HG03135 (cell line): Measurements from ENCODE around the gene PLCB3.

Experiments used
- ATAC-seq: cut with Tn5 transposase; IDR thresholded peaks from one replicate; pipeline ENCODE4 v1.9.1; 2021; ENCODE audit warnings: mild to moderate bottlenecking, moderate library complexity; ENCODE audit not compliant: unreplicated experiment

The PLCB3 gene

DNA sequence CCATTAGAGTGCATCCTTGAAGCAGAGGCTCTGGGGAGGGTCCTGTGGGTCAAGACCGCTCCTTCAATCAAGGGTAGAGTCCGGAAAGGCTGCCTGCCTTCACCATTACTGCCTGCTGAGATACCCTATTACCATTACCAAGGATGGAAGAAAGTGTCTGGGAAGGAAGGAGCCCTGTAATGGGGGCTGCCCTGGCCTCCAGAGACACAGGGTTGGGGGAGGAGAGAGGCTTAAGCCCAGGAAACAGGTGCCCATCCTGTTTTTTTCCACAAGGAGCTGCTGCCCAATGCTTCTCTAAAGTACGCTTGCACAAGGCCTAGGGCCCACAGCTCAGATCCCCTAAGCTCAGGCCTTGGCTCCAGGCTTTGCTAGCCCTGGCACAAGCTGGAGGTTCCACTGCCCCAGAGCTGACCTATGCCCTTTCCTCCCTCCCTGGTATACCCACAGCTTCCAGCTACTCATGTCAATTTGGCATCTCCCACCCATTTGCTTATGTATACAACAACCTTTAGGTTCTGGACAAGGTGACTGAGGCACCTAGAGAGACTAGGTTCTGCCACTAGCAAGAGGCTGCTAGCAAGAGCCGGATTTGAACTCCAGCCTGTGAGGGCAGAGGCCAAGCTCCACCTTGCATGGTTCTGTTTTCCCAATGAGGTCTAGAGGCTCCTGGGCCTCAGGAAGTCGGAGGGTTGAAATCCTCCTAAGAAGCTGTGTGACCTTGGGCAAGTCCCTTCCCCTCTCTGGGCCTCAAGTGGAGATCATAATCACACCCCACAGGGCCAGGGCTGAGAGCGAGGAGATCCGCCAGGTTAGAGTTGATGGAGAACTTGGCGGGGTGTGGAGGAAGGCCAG, 1.5 kb upstream of the PLCB3 start:
- no peak for ATAC-seq

DNA sequence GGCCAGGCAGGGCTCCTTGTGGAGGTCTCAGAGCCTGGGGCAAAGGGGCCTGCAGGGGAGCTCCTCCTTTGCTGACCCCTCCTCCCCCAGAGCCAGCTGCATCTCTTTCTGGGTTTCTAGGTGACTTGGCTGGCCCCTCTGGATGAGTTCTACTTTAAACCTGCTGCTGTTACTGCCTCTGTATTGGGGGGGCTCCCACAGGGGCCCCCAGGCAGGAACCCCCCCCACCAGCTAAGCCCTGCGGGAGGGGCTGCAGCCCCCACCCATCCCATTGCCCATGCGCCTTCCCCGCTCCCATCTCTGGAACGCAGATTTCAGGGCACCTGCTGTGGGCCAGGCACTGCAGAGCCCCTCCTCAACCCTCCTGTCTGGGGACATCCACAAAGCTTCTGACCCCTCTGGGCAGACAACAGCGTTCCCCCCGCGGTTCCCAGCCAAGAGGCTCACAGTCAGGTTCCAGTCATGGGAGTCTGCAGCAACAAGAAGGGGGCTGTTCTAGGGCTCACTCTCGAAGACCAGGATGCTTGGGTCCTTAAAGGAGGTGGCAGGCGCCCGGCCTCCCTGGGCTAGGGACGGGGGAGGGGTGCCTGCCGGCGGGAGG, 815 bp upstream of the PLCB3 start:
- no peak for ATAC-seq

DNA sequence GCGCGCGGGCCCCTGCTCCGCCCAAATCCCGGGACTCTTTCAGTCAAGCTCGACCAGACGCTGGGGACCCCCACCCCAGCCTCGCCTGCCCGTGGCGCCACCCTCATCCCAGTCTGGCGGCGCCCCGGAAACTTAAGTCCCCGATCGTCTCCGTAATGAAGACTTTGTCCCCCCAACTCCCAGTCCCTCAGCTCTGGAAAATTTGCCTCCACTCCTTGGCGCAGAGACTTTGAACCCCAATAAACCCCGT, 348 bp downstream of the PLCB3 start:
- no peak for ATAC-seq

DNA sequence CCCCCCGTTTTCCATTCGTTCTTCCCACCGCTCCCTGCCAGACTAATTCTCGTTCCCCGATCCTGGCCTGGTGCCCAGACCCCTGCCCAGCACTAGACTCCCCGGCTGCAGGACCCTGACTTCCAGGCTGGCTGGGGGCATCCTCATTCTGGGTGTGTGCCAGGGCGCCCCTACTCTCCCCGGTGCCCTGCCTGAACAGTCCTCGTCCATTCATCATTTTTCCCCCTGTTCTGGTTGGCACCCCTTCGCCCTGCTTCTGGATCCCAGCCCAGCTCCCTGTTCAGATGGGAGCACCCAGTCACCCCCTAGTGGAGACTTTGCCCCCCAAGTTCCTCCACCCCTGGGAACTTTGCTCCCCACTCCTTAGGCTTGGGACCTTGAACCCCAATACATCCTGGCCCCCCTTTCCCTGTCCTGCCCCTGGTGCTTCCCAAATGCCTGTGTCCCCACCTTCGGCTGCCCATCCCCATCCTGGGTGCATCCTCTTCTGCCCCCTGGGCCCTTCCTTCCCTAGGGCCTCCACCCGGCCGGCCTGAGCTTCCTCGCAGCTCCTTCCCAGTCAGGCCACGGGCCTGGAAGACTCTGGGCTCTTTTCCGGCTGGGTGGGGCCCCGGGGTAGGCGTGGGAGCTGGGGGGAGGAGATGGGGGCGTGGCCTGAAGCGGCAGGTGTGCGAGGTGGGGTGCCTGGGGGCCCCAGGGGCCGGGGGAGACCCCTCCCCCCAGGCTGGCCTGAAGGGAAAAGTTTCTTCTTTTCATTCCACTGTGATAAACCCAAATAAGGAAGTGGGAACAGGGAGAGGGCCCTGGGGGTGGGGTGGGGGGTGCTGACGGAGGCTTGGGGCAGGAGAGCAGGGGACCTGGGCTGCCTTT, 908 bp downstream of the PLCB3 start:
- no peak for ATAC-seq

DNA sequence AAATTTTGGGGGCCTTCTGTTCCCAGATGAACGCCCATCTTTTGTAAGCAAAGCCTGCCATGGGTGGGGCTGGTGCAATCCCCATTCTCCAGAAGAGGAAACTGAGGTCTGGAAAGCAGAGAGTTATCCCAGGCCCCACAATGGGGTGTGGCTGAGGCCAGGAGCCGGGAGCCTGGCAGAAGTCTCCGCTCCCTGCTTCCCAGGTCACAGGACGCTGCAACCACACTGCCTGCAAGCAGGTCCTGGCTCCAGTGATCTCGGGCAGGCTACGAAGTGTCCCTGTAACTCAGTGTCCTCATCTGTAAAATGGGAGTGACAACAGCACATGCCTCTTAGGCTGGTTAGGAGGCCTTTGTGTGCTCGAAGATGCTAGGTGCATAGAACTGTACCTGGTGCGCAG, 1.7 kb downstream of the PLCB3 start:
- no peak for ATAC-seq

DNA sequence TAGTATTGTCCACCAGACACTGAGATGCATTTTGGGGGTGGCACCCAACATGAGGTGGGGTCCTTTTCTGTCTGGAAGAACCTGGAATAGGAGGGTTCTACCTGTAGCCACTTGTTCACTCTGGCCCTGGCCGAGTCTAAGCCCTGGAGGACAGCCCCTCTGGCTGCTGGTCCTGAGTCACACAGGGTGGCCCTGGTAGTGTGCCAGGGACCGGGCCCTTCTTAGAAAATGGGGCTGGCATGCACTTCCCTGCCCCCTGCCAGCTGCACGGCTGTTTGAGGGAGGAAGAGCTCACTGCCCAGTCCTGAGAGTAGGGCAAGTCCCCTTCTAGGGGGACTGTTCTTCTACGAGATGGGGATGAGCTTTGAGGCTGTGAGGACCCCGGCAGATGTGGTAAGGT, 2.2 kb downstream of the PLCB3 start:
- ATAC-seq = no peak

DNA sequence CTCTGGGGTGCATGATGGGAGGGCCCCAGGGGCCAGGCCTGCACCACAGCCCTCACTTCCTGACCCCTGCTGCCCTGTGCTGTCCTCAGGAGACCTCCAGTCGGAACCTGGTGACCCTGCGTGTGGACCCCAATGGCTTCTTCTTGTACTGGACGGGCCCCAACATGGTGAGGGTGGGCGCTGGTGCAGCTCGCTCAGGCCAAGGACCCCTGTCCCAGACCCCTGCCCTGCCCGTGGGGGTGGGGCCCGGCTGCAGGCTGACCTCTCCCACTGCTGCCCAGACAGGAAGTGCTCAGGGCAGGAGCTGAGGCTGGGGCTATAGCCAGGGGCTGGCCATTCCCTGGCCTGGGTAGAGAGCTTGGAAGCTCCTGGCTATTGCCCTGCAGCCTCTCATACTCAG, 3.0 kb downstream of the PLCB3 start:
- no peak for ATAC-seq

DNA sequence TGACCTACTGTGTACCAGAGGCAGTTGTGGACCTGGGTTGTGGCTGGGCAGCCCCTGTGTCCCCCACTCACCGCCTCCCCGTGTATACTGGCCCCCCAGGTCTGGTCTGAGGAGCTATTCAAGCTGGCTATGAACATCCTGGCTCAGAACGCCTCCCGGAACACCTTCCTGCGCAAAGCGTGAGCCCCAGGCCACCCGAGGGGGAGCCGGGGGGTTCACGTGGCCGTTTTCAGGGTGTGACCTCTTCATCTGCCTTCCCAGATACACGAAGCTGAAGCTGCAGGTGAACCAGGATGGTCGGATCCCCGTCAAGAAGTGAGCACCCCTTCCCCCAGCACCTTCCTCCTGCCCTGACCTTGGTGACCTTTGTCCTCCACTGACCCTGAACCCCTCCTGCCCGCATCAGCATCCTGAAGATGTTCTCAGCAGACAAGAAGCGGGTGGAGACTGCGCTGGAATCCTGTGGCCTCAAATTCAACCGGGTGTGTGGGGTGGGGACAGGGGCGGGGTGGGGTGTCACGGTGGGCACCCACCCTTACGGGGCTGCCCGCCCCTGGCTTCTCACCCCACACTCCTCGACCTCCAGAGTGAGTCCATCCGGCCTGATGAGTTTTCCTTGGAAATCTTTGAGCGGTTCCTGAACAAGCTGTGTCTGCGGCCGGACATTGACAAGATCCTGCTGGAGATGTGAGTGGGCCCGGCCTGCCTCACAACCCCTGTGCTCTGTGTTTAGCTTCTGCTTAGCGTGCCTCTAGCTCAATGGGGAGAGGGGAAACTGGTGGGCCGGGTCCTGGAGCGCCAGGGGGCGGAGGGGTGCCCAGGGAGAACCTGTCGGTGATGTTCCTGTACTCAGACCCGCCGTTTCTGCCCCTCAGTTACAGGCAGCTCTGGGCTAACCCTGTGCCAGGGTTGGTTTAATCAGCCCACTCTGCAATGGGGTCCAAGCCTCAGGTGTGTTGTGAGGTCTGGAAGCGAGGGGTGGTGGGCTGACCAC, 4.1 kb downstream of the PLCB3 start:
- ATAC-seq = no peak

DNA sequence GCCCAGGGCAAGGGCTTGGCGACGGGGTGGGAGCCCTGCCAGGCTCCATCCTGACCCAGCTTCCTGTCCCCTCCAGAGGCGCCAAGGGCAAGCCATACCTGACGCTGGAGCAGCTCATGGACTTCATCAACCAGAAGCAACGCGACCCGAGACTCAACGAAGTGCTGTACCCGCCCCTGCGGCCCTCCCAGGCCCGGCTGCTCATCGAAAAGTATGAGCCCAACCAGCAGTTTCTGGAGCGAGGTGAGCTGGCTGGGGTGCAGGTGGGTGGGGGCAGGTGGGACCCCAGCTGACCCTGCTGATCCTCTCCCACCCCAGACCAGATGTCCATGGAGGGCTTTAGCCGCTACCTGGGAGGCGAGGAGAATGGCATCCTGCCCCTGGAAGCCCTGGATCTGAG, 5.0 kb downstream of the PLCB3 start:
- no peak for ATAC-seq

DNA sequence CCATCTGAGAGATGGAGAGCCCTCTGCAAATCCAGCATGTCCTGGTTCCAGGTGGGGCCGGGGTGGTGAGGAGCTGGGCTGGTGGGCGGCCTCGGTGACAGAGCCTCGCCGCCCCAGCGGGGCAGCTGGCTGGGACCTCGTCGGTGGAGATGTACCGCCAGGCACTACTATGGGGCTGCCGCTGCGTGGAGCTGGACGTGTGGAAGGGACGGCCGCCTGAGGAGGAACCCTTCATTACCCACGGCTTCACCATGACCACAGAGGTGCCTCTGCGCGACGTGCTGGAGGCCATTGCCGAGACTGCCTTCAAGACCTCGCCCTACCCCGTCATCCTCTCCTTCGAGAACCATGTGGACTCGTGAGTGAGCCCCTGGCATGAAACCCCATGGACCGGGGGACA, 7.0 kb downstream of the PLCB3 start:
- ATAC-seq = no peak

DNA sequence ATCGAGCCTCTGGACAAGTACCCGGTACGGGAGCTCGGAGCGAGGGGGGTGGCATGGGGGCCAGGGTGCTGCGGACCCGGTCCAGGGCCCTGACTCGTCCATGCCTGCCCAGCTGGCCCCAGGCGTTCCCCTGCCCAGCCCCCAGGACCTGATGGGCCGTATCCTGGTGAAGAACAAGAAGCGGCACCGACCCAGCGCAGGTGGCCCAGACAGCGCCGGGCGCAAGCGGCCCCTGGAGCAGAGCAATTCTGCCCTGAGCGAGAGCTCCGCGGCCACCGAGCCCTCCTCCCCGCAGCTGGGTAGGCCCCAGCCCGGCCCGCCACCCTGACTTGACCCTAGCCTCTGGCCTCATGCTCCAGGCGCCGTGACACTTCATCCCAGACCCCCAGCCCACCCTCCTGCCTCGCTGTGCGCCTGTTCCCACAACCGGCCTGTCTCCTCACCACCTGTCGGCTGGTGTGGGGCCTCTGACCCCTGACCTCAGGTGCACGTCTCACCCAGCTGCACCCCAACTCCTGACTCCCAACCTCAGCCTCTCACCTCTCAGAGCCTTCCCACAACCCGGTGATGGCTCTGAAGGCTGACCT, 7.7 kb downstream of the PLCB3 start:
- ATAC-seq = no peak

DNA sequence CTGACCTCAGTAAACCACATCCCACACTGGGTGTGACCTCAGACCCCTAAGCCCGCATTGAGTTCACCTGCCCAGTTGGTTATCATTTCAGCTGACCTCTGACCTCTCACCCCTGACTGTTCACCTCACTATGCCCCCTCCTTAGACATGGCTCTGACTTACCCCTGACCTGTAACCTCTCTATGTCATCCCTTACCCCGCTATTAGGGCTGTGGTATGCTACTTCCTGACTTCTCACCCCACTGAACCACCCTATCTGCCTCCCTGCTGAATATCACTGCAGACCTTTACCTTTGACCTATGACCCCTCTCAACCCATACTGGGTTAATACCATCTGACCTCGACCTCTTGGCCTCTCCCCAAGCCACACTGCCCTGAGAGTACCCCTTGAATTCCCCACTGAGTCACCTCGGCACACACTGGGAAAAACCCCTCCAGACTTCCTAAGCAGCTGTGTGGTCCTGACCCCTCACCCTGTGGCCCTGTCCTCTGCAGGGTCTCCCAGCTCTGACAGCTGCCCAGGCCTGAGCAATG, 8.3 kb downstream of the PLCB3 start:
- ATAC-seq = no peak

DNA sequence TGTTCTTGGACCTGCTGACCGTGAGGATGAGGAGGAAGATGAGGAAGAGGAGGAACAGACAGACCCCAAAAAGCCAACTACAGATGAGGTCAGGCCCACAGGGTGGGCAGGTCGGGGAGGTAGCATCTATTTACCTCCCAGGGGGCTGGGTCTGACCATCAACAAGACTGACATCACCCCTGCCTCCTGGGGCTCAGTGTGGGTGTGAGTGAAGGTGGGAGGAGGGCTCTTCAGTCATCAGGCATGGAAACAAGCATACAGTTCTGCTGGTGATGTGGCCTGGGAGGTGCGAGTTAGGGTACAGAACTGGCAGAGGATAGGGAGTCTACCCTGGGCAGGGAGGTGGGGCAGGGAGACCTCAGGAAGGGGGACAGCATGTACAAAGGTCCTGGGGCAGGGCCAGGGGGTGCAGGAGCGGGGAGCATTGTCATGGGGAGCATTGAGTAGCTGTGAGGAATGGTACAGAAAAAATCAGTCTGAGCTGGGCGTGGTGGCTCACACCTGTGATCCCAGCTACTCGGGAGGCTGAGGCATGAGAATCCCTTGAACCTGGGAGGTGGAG, 8.9 kb downstream of the PLCB3 start:
- ATAC-seq = no peak

DNA sequence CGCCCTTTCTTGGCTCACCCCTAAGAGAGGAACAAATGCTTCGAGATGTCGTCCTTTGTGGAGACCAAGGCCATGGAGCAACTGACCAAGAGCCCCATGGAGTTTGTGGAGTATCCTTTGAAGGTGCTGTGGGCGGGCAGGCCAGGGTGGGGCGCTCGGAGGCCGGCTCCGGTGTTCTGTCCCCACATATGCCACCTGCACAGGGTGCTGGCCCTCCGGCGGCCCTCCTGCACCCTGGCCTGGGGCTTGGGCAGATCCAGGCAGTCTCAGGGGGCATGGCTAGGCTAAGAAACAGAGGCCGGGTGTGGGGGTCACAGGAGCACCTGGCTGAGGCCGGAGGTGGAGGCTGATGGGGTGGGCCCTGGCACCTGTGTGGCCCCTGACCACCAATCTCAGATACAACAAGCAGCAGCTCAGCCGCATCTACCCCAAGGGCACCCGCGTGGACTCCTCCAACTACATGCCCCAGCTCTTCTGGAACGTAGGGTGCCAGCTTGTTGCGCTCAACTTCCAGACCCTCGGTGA, 10.3 kb downstream of the PLCB3 start:
- no peak for ATAC-seq

DNA sequence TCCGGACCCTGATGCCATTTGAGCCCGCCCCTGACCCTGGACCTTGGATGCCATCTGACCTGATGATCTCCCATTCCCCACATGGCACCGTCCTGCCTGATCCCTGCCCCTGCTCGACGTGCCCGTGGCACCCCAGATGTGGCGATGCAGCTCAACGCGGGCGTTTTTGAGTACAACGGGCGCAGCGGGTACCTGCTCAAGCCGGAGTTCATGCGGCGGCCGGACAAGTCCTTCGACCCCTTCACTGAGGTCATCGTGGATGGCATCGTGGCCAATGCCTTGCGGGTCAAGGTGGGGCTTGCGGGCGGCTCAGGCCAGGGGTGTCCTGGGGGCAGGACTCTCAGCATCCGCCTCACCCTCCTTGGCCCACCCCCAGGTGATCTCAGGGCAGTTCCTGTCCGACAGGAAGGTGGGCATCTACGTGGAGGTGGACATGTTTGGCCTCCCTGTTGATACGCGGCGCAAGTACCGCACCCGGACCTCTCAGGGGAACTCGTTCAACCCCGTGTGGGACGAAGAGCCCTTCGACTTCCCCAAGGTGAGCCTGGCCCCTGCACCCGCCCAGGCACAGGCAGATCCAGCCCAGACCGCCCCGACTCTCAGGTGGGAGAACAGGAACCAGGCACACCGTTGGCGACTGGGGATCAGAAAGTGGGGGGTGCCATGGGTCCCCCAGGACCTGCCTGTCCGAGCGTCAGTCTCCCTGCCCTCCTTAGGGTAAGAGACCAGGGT, 11.1 kb downstream of the PLCB3 start:
- no peak for ATAC-seq

DNA sequence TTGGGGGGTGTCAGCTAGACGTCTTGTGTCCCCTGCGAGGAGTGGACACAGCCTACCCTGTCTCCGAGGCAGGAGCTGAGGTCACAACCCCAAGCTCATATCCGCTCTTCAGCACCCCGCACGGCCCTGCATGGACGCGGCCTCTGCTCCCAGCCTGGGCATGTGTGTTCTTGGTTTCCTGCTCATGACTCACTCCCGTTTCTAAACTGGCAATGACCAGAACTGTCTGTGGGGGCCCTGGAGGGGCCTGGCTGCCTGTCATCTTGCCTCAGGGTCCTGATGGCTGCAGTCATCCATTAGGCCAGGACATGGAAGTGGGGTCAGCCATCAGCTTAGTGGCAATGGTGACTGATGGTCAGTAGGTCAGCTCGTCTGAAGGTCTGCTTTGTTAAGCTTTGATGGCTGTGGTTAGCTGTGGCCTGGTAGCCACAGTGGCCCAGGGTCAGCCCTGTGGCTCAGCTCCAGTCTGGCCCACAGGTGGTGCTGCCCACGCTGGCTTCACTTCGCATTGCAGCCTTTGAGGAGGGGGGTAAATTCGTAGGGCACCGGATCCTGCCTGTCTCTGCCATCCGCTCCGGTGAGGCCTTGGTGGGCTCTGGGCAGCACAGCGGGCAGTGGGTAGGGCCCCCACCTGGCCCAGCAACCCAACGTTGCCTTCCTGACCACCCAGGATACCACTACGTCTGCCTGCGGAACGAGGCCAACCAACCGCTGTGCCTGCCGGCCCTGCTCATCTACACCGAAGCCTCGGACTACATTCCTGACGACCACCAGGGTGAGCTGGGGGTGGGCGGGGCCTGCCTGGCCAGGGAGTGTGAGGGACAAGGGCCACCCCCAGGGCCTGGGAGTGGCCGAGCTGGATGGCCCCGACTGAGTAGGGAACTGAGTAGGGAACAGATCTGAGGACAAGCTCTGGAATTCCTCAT, 12.0 kb downstream of the PLCB3 start:
- ATAC-seq = no peak

DNA sequence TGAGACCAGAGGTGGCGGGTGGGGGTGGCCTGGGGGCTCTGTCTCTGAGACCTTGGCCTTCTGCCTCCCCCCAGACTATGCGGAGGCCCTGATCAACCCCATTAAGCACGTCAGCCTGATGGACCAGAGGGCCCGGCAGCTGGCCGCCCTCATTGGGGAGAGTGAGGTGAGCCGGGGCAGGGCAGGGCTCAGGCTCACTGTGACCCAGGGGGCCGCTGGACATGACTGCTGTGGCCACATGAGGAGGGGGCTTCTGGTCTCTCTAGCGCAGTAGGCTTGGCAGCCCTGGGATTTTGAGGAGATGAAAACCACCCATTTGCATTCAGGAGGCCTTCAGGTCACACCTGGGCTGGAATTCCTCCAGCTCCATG, 12.6 kb downstream of the PLCB3 start:
- no peak for ATAC-seq

DNA sequence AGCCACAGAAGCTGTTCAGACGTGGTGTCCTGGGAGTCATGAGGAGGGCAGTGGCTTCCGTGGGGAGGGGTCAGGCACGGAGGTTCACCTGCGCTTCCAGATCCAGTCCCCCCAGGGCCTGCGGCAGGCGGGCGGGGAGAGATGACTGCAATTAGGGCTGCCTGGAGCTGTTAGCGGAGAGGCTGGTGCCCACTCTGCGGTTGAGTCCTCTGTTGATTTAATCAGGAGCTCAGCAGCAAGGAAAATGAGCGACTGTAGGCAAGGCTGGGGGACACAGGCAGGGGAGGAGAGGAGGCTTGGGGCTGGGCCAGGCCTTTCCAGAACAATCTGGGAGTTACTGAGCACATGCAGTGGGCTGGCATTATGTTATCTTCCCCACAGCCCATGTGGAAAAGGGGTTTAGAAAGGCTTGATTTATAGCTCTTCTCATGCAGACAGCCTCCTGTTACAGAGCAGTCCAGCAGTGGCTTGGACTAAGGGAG, 13.1 kb downstream of the PLCB3 start:
- no peak for ATAC-seq
